GM19351 (cell line): ENCODE measurements around the gene CALR.
"Not testable (repeated sequence)": the region's sequence is repeated elsewhere in the genome, so short reads cannot be mapped to it uniquely, and the experiment has no call there.

Experiments used
- ATAC-seq: cut with Tn5 transposase; IDR thresholded peaks from one replicate; pipeline ENCODE4 v1.9.1; 2021; ENCODE audit warnings: mild to moderate bottlenecking, moderate library complexity; ENCODE audit not compliant: unreplicated experiment

The CALR gene

DNA sequence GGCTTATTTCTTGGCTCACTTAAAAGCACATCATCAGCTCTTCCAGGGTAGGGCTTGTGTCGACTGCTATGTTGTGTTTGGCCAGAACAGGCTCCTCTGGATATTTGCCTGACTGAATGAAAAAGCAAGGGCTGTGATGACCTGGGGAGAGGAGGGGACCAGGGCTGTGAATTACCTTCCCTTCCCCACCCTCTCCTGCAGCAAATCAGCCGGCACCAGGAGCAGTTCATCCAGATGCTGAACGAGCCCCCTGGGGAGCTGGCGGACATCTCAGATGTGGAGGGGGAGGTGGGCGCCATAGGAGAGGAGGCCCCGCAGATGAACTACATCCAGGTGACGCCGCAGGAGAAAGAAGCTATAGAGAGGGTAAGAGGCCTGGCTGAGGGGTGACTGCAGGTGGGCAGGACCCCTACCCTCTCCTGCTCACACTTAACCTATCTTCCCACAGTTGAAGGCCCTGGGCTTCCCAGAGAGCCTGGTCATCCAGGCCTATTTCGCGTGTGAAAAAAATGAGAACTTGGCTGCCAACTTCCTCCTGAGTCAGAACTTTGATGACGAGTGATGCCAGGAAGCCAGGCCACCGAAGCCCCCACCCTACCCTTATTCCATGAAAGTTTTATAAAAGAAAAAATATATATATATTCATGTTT is 14.2 kb downstream of the CALR start:
- no peak for ATAC-seq

DNA sequence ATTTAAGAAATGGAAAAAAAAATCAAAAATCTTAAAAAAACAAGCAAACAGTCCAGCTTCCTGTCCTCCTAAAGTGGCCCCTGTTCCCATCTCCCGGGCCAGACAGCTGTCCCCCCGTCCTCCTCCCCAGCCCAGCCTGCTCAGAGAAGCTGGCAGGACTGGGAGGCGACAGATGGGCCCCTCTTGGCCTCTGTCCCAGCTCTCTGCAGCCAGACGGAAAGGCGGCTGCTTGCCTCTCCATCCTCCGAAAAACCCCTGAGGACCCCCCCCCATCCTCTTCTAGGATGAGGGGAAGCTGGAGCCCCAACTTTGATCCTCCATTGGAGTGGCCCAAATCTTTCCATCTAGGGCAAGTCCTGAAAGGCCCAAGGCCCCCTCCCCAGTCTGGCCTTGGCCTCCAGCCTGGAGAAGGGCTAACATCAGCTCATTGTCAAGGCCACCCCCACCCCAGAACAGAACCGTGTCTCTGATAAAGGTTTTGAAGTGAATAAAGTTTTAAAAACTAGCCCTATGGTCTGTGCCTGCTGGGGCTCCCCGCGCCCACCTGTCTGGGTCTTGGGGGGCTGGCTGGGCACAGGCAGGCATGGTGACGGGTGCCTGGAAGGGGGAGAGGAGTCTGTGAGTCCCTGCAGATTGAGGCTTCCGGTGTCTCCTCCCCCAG is 14.9 kb downstream of the CALR start:
- no peak for ATAC-seq

DNA sequence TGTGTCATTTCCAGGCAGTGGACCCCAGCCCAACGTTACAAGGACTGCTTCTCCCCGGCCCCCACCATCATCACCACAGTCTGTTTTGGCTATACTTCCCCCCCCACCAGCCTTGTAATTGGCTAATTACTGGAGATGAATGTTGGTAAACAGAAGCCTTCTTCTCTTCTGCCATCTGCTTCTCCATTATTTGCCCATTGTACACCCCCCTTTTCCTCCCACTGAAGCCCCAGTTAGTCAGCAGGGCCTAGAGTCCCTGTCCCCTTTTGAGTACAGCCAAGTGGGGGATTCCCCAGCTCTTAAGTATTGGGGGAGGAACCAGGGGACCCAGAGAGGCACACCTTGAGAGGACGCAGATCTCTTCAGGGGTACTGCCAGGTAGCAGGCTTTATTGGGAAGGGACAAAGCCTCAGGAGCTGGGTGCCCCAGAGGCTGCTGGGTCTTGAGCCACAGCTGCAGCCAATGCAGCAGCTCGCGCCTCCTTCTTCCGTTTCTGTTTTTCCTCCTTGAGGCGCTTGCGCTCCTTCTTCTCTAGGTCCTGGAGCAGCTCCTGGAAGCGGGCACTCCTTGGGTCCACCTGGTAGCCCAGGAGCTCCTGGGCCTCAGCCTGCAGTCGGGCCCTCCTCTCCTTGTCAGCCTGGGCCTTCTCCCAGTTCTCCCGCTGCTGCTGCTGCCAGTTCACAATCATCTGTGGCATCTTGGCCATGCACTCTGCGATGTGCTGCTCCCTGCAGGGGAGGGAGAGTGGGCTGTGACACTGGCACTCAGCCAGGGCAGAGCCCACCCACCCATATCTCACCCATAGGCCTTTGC is 15.6 kb downstream of the CALR start:
- ATAC-seq: no peak

DNA sequence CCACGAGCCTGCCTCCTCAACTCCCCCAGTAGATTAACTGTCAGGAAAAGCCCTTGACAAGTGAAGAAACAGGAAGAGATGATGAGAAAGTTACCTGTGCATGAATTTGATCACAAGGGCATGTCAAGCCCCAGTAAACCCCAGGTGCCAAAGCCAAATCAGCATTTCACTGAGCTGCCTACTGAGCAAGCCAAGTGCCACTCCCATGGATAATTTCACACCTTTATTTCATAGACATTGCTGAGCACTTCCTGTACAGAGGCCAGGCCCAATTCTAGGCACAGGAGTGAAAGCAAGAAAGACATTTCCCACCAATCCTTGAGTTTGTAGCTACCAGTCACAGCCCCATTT is 16.2 kb downstream of the CALR start:
- no peak for ATAC-seq

DNA sequence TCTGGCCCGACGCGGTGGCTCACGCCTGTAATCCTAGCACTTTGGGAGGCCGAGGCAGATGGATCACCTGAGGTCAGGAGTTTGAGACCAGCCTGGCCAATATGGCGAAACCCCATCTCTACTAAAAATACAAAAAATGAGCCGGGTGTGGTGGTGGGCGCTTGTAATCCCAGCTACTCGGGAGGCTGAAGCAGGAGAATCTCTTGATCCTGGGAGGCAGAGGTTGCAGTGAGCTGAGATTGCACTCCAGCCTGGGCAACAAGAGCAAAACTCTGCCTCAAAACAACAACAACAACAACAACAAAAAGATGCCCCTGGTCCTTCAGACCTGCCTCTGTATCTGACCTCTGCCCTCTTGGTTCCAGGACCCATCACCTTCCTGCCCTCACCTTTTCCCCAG is 17.2 kb downstream of the CALR start:
- ATAC-seq: not testable (repeated sequence)

DNA sequence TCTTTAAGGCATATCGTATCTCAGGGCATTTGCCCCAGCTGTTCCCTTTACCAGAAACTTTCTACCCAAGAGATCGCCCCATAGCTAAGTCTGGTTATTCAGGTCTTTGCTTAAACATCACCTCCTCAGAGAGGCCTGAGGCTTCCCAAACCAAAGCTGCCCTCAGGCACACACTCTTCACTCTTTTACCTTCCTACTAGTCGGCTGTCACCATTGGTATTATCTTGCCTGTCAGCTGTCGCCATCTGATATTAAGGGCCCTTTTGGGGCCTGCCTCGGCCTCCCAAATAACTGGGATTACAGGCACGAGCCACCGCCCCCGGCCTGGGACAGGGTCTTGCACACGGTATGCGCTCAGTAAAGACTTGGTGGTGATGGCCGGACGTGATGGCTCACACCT is 17.6 kb downstream of the CALR start:
- ATAC-seq: no peak

DNA sequence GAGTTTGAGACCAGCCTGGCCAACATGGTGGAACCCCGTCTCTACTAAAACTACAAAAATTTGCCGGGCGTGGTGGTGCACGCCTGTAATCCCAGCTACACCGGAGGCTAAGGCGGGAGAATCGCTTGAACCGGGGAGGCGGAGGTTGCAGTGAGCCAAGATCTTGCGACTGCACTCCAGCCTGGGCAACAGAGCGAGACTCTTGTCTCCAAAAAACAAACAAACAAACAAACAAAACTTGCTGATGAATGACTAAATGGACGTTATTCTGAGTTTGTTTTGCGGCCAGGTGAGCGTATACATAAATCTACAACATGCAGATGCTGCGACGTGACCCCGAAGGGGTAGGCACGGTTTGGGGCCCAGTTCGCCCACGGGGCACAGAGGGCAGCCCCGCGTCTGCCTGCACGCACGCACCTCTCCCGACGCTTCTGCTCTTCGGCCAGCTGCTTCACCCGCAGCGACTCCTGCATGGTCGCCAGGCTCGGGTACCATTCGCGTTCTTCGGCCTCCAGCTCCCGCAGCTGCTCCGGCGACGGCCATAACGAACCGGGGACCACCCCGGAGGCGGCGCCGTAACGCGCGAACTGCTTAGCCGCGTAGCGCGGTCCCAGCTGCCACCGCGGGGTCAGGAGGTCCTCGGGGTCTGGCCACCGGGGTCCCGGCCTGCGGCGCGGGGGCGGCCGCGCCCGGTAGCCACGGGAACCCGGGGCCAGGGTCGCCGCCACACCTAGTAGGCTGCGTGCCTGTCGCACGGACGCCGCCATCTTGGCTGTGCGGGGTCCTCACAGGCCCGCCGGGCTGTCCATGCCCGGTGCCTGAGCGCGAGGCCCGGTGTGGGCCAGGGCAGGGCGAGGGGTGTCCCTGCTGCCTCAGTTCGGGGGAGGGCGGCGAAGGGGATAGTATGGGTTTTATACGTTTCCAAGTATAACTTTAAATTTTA is 18.3 kb downstream of the CALR start, which contains the start of gene GADD45GIP1:
Gene GADD45GIP1, minus strand, starts transcription at position 778 of the 943 bp plus-strand sequence. Its CDS starts 11 bp downstream, at position 767.
- peak; percentile 45 for ATAC-seq

DNA sequence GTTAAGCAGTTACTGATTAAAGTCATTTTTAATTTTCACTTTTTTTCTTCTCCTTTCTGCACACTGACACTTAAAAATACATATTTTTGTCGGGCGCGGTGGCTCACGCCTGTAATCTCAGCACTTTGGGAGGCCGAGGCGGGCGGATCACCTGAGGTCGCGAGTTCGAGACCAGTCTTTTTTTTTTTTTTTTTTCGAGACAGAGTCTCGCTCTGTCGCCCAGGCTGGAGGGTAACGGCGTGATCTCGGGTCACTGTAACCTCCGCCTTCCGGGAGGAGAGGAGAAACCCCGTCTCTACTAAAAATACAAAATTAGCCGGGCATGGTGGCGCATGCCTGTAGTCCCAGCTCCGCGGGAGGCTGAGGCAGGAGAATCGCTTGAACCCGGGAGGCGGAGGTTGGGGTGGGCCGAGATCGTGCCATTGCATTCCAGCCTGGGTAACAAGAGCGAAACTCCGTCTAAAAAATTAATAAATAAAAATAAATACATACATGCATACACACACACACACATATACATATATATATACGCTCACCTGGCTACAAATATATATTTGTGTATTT is 19.1 kb downstream of the CALR start:
- ATAC-seq: not testable (repeated sequence)

DNA sequence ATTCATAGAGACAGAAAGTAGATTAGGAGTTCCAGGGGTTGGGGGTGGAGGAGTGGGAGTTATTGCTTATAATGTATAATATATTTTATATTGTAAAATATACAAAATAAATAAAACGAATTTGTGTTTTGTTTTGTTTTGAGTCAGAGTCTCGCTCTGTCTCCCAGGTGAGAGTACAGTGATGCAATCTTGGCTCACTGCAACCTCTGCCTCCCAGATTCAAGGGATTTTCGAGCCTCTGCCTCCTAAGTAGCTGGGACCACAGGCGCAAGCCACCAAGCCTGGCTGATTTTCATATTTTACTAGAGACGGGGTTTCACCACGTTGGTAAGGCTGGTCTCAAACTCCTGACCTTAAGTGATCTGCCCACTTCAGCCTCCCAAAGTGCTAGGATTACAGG is 21.1 kb downstream of the CALR start:
- no peak for ATAC-seq

DNA sequence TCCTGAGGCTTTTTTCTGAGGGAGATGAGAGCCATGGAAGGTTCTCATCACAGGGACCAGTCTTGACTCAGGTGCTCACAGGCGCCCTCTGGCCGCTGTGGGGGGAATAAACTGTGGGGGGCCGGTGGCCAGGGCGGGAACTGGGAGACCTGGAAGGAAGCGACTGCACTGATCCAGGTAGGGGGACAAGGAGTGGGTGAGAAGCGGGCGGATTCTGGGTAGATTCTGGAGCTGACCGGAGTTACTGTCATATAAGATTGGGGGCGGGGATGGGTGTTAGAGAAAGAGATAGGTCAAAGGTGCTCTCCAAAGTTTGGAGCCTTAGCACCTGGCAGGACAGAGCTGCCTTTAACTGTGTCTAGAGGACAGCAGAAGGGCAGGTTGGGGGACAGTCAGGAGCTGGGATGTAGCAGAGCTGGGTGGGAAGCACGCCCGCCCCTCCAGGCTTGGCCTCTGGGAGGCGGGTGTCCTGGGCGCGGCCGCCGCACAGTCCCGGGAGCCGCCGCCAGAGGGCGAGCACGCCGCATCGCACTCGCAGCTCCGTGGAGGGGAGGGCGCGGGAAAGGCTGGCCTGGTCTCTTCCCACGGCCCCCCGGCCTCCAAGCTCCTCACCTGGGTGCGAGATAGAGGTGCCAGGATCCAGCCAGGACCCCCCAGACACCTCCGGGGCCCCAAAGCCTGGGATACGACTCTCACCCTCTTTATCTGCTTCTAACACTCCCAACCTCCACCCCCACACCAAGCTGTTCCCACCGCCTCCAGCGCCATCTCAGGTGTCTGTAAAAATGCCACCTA is 26.8 kb downstream of the CALR start:
- ATAC-seq: peak; percentile 45

DNA sequence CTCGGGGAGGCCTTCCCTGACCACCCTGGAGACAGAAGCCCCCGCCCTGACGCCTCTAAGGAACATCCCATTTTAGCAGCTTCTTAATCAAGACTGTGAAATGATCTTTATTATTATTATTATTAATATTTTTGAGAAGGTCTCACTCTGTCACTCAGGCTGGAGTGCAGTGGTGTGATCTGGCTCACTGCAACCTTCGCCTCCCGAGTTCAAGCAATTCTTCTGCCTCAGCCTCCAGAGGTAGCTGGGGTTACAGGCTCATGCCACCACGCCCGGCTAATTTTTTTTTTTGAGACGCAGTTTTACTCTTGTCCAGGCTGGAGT is 27.4 kb downstream of the CALR start:
- no peak for ATAC-seq

DNA sequence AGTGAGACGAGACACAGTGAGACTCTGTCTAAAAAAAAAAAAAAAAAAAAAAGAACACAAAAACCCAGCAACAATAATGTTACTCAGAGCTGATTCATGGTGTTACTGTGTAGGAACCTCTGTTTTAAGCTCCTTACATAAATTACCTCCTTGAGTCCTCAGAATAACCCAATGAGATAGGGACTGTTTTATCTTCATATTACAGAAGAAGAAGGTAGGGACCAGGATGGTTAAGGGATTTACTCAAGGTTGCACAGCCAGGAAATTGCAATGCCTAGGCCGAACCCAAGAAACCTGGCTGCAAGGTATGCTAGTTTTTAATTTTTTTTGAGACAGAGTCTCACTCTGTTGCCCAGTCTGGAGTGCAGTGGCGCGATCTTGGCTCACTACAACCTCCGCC is 29.5 kb downstream of the CALR start:
- no peak for ATAC-seq

DNA sequence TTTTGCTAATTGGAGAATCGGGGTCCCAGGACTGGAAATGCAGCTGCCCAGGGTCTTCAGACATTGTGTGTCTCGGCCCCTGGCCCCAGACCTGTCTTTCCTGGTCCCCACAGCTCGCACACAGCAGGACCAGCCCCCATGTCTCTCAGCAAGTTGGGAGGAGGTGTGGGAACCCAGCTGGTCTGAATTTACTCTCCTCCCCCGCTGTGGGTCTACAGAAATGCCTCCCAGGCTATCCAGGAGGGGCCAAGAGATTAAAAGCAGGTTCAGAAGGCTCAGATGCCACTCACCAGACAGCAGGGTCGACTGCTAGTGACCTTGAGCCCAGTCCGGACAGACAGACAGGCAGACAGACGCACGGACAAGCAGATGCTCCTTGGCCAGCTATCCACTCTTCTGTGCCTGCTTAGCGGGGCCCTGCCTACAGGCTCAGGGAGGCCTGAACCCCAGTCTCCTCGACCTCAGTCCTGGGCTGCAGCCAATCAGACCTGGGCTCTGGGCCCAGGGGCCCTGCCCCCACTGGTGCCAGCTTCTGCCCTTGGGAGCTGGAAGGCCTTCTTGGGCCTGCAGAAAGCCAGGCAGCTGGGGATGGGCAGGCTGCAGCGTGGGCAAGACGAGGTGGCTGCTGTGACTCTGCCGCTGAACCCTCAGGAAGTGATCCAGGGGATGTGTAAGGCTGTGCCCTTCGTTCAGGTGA is 31.0 kb downstream of the CALR start, which contains the start of gene DAND5:
Gene DAND5, plus strand, starts transcription at position 285 of the 697 bp plus-strand sequence. Its CDS starts 85 bp downstream, at position 370.
- ATAC-seq: no peak

DNA sequence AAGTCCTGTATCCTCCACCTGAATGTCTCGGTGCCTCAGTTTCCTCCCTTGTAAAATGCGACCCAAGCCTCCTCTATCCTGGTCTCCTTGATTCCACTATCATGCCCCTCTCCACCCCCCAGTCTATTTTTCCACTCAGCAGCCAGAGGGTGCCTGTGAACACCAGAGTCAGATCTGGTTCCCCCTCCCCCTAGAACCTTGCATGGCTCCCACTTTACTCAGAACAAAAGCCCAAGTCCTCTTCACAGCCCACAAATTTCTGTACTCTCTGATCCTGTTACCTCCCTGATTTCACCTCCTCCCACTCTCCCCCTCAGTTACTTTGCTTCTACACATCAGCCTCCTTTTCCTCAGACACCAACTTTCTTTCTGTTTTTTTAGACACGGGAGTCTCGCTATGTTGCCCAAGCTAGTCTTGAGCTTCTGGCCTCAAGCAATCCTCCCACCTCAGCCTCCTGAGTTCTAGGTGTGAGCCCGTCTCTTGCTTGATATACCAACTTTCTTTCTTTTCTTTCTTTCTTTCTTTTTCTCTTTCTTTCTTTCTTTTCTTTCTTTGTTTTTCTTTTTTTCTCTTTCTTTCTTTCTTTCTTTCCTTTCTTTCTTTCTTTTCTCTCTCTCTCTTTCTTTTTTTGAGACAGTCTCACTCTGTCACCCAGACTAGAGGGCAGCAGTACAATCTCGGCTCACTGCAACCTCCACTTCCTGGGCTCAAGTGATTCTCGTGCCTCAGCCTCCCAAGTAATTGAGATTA is 31.8 kb downstream of the CALR start:
- ATAC-seq: no peak

DNA sequence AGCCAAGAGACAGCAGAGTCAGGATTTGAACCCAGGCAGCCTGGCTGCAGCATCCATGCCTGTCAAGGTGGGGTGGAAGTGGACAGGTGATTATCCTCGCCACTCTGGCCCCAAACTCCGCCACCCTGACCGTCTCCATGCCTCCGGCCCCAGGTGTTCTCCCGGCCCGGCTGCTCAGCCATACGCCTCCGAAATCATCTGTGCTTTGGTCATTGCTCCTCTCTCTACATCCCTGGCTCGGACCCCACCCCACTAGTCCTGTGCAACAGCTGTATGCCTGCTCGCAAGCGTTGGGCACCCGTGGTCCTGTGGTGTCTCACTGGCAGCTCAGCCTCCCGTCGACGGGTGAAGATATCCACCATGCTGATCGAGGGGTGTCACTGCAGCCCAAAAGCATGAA is 34.8 kb downstream of the CALR start:
- ATAC-seq: no peak

DNA sequence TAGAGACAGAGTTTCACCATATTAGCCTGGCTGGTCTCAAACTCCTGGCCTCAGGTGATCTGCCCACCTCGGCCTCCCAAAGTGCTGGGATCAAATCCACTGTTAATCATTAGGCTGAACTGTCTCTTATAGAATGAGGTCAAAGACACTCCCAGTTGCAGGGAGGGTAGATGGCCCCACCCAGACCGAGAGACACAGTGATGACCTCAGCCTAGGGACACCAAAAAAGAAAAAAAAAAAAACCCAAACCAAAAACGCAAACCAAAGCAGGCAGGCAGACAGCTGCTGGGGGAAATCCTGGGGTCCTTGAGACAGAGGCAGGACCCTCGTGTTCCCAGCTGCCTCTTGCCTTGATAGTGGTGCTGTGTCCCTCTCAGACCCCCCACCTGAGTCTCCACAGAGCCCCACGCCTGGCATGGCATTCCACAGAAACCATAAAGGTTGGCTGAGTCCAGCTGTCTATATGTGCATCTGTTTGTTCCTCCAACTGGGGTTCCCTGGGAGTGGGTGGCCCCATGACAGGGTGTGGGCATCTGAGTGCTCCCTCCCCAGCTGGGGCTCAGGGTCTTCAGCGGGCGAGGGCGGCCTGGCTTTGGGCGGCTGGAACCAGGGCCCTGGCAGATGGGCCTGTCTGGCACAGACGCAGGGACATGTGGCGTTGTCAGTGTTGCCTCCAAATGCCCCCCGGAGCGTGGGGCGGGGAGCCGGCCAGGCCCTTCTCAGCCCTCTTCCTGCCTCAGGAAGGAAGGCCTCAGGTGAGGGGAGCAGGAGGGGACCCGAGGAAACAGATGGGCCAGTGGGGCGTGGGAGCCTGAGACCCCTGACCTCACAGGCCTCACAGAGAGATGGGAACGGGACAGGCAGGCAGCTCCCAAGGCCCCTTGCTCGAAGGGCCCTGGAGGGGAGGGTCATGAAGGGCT is 36.2 kb downstream of the CALR start:
- no peak for ATAC-seq

DNA sequence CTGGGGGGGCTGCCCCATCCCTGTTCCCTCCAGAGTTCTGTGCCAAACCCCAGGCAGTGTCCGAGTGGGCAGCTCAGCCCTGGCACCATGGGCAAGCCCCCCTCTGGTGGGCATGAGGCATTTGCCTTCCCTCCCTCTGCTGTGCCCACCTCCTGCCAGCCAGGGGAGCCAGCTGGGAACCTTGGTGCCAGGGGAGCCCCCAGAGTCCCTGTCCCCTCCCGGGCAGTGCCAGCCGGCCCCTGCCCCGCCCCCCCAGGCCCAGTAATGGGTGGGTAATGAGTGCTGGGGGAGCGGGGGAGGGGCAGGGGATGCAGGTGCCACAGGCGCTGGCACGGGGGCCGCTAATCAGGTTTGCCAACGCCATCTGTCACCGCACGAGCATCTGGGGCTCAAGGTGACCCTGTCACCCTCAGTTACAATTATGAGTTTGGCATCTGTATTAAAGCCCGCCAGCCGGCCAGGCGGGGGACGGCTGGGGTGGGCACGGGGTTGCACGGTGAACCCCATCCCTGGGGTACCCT is 36.9 kb downstream of the CALR start:
- ATAC-seq: no peak
